ENCODE measurements around the gene ANO2. TPM values are rescaled to one million over a fixed set of nuclear protein-coding genes. Genes with fewer than 3 reads are reported as not detected.
A peak's percentile ranks its signal among the peaks of the same experiment; 100 is the strongest.
"Not testable (repeated sequence)": the region's sequence is repeated elsewhere in the genome, so short reads cannot be mapped to it uniquely, and the experiment has no call there.

Gene ANO2
- total RNA-seq, 1 donor from 2014 or later, result 0.13 TPM

DNA sequence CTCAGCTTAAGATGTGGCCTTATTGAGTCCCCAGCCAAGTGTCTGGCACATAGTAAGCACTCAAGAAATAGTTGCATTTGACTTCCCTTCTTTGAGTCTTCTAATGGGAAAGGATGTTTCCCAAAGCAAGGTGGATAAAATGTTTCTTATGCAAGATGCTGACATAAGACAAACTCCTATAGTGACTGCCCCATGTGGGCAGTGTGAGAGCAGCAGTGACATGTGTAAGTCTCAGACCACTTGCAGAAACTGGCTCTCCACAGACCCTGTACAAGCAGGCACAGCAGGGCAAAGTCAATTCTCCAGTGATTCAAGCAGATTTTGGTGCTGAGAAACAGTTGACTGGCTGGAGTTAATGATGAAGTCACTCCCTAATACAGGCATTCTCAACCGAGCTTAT lies 255.3 kb downstream of the ANO2 start:
- no peak for DNase-seq (ENCODE audit: low spot score)
- no peak for ATAC-seq

DNA sequence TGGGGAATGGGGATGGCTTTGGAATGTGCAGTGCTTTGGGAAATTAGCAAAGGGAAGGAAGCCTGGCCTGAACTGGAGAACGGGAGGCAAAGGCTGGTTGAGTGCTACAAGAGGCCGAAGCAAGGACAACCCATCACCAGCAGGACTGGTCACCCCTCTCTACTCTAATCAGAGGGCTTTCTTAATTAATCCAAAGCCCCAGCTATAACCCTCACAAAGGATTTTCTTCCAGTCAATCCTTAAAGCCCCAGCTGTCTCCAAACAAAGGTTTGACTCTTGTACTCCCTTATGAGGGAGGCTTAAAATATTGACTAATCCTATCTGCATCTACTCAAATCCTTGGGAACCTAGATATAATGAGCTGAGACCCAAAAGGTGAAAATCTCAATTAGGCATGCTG lies 256.8 kb downstream of the ANO2 start:
- ATAC-seq (no peak), DNase-seq (ENCODE audit: low spot score) (no peak)

DNA sequence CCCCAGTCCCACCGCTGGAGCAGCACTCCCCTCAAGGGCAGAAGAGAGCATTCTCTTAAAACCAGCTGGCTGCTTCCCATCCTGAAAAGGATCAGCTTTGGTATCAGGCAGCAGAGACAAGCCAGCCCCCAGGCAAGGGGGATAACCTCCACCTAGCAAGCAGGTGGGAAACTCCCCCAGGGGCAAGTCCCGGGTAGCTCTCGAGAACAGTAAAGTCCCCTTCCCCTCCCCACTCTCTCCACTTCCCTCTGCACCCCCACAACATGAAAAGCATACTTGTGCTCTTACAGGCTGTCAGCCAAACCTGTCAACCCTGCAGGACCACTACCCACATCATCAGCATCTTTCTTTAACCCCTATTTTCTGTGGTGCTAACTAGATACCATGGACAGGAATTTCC lies 259.1 kb downstream of the ANO2 start:
- ATAC-seq (no peak), DNase-seq (ENCODE audit: low spot score) (no peak)

DNA sequence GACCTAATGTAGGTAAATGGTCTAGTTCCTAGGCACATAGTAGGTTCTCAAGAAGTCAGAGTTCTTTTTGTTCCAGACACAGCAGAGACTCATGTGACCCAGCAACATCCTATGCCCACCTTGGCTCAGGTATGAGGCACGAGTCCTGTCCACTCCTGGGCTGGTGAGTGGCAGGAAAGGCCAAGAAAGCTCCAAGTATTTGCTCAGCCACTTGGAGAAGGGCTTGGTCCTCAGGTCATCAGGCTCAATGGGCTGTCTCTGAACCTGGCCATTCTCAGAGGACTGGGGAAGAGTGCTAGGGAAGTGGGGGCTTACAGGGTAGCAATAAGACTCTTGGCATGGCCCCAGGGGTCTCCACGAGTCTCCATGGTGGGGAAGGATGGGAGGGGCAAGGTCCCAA lies 260.1 kb downstream of the ANO2 start:
- no peak for ATAC-seq

DNA sequence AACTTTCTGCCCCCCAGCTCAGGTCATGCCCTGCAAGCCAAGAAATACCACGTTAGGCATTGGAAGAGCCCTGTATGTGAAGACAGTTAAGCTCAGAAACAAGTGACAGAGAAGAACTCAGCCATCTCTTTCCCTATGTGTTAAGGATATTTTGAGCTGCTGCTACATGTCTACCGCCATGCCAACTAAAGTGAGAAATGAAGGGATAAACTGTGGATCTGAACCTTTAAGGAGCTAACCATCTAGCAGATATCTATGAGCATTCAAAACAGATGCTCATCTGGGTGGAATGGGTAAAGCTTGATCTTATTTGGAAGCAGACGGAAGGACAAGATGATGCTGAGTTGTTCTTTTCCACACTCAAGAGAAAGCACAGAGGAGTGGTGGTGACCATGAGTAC lies 262.5 kb downstream of the ANO2 start:
- no peak for ATAC-seq
- no peak for DNase-seq (ENCODE audit: low spot score)

More for the DNA sequence above, 260.1 kb downstream of the ANO2 start:
- no peak for DNase-seq (ENCODE audit: low spot score)

DNA sequence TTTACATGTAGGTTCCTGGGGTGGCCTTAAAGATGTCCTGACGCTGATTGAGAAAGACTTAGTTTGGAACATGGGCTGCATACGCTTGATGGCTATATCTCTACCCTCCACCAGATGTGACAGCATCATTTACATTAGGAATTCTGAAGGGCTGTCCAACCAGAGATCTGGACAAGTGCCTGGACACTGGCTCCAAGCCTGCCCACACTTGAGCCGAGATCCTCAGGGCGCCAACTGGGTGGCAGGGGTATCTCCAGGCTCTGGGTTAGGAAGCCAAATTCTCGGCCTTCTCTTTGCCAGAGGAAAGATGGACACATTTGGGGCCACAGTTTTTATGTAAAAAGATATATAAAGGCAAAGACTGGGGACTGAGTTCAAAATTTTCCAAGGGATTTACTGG lies 266.9 kb downstream of the ANO2 start:
- no peak for DNase-seq (ENCODE audit: low spot score)
- no peak for ATAC-seq

DNA sequence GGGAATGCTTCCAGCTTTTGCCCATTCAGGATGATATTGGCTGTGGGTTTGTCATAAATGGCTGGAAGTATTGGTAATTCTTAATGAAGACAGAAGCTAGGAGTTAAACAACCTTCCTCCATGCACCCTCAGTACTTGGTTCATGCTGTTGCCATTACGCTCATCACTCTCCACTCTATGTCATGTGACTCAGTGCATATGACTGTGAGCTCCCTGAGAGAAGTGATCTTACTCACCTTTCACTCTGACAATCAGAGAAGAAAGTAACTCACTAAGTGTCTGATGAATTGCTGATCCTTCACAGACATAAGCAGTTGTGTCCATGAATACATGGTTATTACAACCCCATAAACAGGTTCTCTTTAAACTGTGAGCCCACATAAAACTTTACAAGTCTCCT lies 275.4 kb downstream of the ANO2 start:
- DNase-seq (ENCODE audit: low spot score); ATAC-seq: not testable (repeated sequence)

DNA sequence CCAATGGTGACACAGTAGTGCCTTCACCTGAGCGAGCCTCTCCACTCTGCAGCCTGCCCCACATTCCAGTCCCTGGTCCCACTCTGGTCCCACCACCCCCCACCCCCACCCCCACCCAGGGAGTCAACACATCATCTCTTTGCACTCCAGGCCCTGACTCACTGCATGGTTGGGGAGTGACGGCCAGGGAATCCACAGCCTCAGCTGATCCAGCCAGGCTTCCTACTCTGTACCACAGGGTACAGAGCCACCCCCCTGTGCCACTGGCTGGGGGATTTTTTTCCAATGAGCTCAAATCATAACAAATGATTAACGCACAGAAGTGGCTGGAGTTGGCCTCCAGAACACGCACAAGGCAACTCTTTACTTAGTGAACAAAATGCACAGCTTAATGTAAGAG lies 279.4 kb downstream of the ANO2 start:
- ATAC-seq (no peak), DNase-seq (ENCODE audit: low spot score) (no peak)

DNA sequence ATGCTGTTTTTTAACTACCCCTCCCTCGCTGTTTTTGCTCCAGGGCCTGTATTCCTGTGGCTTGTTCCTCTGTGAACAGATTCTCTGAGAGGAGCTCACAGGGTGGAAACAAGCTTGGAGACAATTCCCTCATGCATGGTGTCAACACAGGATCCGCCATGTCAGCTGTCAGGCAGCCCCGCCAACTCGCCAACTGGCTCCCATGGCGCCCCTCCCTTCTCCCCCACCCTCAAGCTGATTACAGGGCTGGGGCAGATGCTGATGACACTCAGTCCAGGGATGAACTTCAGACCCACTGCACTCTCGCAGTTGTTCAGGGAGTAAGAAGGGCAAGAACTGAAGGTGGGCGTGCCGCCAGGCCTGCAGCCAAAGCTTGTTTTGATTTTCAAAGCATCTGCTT lies 283.2 kb downstream of the ANO2 start:
- DNase-seq (ENCODE audit: low spot score) (no peak), ATAC-seq (no peak)

DNA sequence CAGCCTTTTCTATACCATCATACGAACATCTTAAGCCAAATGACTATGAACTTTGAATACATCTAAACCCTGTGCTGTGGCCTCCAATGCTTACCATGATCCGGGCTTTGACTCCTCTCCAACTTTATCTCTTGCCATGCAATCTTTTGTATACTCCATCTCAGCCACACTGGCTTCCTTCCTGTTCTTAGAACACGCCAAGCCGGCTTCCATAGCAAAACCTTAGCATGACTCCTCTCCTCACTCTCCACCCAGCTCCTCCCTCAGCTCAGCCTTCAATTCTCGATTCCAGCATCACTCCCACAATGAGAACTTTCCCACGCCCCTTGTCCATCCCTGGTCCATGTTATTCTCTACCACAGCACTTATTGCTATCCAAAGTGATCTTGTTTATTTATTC lies 284.8 kb downstream of the ANO2 start:
- no peak for ATAC-seq
- no peak for DNase-seq (ENCODE audit: low spot score)

DNA sequence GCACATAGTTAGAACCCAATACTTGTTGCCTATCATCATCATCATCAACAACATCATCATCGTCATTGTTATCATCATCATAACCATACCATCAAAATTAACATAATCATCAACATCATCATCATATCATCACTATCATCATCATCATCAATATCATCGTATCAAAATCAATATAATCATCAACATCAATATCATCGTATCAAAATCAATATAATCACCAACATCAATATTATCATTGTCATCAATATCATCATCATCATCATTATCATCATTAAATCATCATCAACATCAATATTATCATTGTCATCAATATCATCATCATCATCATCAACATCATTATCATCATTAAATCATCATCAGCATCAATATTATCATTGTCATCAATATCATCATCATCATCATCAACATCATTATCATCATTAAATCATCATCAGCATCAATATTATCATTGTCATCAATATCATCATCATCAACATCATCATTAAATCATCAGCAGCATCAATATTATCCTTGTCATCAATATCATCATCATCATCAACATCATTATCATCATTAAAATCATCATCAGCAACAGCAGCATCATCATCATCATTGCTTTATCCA lies 286.6 kb downstream of the ANO2 start:
- not testable (repeated sequence) for ATAC-seq; DNase-seq (ENCODE audit: low spot score)

DNA sequence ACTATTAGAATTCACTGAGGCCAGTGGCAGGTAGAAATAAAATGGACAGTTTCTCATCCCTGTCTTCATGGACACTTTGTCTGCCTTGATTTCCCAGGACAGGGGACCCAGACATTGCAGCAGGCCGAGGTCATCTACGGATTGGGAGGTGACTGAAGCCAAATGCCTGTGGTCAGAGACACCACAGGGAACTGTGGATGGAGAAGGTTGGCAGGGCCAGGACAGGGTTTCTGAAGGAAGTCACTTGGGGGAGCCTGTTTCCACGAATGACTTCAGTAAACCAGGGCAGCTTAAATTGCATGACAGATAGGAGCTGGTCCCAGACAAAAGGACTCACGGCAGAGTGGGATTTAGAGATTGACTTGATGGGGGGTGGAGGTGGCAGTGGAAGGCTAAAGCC lies 288.2 kb downstream of the ANO2 start:
- no peak for DNase-seq (ENCODE audit: low spot score)
- ATAC-seq, result no peak

DNA sequence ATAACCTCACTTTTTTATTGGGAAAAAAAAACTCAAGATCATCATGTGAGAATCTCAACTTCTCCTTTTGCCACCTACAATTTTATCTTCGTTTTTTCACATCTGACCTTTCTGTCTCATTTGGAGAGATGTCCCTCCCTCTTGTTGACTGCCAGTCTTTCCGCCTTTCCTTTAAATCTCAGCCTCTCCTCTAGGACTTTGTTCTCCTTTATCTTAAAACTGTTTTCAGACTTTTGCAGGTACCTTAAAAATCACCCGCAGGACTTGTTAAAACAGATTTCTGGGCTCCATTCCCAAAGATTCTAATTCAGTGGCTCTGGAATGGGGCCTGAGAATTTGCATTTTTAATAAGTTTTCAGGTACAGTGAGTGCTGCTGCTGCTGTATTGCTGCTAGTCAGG lies 289.9 kb downstream of the ANO2 start:
- no peak for ATAC-seq

DNA sequence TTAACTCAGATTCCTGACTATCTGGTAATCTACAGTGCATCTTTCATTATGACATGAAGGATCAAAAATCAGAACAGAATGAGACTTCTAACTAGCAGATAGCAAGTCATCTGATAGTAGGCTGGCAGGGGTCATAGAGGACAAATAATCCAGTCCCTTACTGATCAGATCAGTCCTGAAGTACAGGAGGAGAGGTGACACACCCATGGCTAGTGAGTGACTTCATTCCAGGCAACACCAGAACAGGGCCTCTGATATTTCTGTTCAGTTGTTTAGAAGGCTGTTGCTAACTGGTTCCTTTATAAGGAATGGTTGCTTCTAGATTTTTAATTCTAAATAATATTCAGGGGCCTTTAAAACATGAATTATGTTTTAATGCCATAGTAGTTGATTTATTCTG lies 291.0 kb downstream of the ANO2 start:
- no peak for DNase-seq (ENCODE audit: low spot score)

More for the DNA sequence above, 289.9 kb downstream of the ANO2 start:
- no peak for DNase-seq (ENCODE audit: low spot score)

DNA sequence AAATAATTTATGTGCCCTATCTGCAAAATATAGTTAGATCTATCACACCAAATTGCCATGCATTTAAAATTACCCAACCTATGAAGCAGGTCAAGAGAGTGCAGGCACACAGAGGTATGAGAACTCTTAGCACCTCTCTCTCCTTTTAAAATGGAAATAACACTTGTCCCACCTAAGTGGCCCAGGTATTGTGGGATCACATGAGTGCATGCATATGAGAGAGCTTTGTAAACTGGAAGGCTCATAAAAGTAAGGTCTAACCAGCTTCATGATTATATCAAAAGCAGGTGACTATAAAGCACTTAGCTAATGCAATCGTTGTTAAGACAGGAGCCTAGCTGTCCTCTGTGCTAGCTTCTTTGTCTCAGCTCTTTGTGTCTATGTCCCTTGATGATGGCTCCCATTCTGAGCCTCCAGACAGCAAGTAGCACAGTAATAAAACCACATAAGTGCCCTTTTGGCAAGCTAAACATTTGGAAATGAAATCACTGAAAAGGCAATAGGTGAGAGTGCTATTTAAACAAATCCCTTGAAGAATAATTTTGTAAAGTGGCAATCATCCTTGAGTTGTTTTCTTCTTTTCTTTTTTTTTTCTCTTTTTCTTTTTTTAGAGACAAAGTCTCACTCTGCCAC lies 294.1 kb downstream of the ANO2 start:
- no peak for DNase-seq (ENCODE audit: low spot score)
- ATAC-seq, result no peak

More for the DNA sequence above, 291.0 kb downstream of the ANO2 start:
- no peak for ATAC-seq

DNA sequence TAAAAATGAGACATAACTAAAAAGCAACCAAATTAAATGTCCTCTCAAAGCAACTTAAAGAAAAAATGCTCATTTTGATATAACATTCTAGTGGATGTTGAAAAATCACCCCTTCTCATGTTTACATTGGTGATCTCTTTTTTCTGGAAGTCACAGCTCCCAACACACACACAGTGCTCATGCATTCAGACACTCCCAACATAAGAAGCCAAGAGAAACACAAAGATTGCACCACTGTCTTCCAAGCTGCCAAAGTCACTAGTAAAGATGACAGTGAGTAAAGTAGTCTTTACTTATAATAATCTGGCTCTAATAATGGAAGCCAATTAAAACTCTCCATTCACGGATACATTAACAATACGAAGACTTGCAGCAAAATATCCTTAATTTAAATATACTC lies 294.8 kb downstream of the ANO2 start:
- DNase-seq (ENCODE audit: low spot score), result no peak

DNA sequence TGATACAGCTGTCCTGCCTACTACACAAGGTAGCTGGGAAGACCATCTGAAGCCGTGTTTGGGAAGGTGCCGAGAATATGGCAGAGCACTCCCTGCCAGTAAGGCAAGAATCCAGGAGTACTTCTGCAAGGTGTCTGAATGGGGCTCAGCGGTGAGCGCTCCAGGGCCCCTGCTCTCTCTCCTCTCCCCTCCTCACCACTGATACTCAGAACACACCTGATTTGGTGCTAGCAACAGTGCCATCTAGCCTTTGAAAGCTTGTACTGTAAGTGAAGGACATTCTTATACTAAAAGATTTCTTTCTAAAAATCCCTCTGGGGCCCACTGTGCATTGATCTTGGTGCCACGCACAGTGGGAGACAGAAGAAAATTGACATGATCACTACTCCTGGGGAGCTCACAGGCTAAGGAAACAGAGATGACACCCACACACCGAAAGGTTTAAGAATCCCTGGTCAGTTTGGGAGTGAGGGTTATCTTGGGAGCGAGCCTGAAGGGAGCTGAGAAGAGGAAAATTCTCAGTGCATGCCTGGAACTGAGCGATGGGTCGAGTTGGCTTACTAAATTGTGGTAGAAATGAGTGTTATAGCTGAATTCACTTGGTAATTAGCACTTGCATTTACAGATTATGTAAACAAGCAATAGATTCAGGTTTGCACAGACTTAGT lies 296.2 kb downstream of the ANO2 start:
- ATAC-seq (peak; percentile 89), DNase-seq (ENCODE audit: low spot score) (no peak)

More for the DNA sequence above, 294.8 kb downstream of the ANO2 start:
- ATAC-seq, result no peak

DNA sequence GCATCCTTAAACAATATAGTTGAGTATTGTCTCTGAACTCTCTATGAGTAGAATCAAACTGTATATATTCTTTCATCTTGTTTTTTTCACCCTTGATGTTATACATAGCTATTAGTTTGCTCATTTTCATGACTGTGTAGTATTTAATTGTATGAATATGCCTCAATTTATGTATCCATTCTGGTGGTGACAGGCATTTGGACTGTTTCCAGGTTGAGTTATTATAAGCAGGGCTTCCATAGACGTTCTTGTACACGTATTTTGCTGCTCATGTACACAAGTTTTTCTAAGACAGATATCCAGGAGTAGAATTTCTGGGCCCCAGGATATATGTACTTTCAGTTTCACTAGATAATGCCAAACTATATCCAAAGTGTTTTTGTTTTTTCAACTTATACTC lies 301.8 kb downstream of the ANO2 start:
- DNase-seq (ENCODE audit: low spot score) (no peak), ATAC-seq (no peak)

DNA sequence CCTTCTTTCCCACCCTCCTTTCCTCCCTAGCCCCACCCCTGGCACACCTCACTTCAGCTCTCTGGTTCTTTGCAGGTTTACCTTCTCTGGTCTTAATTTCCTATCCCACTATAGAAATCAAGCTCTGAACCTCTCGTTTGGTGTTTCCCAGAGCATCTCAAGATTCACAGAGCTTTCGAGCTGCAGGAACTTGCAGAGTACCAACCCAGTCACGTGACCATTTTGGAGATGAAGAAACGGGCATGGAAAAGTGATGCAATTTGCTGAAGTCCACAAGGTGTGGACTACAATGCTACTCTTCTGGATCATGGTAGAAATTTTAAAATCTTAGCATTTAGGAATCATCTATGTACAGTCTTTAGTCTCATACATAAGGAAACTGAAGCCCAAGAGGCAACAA lies 307.4 kb downstream of the ANO2 start:
- DNase-seq (ENCODE audit: low spot score) (no peak), ATAC-seq (no peak)

DNA sequence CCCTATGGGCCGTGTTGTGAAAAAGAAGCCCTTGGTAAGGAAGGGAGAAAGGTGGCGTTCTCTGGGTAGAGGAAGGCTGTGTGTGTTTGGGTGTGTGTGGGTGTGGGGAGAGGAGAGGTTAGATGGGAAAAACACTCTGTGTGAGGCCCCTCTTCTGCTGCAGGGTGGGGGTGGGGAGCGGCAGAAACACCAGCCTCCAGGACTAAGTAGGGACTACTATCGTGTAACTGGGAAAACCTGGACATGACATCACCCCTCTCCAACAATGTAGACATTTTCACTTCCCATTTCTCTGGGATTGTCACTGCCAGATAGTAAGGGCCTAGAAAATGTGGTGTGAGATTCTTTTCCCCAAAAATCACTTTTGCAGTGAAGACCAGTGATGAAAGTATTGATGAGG lies 308.2 kb downstream of the ANO2 start:
- ATAC-seq (no peak), DNase-seq (ENCODE audit: low spot score) (no peak)

DNA sequence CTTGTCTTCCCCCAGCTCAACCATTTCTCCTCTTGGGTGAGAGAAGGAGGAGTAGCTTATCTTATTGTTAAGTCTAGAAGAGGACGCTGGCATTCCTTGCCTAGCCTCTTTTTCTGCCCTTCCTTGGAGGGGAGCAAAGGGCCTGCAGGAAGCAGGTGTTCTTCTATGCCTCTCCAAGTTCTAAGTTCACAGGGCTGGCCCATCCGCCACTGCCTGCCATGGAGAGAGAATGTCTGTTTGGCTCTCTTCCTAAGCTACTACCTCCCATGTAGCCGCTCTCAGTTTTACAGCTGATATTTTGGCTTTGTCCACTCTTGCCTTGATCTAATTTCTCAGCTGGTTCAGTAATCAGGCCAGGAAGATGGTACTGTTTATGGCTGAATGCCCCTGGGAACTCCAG lies 312.0 kb downstream of the ANO2 start:
- DNase-seq (ENCODE audit: low spot score), result no peak
- no peak for ATAC-seq

DNA sequence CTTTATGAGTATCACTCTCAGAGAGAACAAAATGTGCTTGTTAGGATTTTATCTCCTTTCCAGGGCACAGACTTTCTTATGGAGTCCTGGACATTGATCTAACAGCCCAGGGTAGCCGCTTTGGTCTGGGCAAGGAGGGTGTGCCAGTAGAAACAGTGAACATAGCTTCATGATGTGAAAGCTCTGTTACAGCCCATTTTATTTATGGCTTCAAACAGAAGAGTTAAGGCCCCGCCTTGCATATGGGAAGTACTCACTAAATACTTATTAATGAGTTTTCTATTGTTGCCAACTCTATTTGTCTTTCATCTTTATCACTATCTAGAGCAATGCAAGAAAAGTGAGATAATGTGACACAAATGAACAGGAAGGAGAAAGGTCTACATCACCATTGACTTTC lies 312.6 kb downstream of the ANO2 start:
- ATAC-seq (no peak), DNase-seq (ENCODE audit: low spot score) (no peak)

All from left lobe of liver (tissue), 2 donors.